Measurements from ENCODE around the gene OSCP1. TPM values are rescaled to one million over a fixed set of nuclear protein-coding genes. Genes with fewer than 3 reads are reported as not detected.

Gene OSCP1
- total and polyA plus RNA-seq, 2 experiments from 2014 or later, result 2.2 to 2.6 TPM

DNA sequence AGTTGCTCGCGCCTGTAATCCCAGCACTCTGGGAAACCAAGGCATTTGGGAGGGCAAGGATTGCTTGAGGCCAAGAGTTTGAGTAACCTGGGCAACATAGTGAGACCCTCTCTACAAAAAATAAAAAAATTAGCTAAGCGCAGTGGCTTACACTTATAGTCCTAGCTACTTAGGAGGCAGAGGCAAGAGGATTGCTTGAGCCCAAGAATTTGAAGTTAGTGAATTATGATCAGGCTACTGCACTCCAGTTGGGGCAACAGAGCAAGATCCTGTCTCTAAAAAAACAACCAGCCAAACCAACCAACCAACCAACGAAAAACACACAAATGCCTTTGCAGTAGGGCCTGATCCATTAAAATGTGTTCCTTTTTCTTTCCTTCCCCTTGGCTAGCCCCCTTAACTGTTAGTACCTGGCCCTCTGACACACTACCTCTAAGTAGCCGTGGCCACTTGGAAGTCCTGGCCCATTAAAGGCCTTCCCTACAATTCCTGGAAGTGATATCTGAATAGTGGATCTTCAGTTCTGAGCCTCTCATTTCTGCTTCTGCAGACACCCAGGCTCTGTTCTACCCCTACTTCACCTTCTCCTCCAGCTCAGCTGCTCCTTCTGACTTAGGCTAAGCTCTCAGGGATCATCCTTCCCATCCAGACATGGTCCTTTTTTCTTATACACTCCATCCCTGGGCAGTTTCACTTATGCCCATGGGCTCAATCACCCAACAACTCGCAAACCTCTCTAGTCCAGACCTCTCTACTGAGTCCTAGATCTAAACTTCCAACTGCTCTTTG is 3.5 kb upstream of the OSCP1 start:
- Histone ChIP-seq H3K9me2 (ENCODE audit: insufficient read depth) (no peaks in the 10 kb centered on the region), H3K4me3 (no peak overlapping the region), H3K4me2 (no peak overlapping the region), H3K27me3 (ENCODE audit: insufficient read depth) (no peaks in the 10 kb centered on the region), H3F3A (replicated peaks; ENCODE audit: low read depth) (no peaks in the 10 kb centered on the region), H4K20me1 (replicated peaks; ENCODE audit: insufficient read depth) (no peaks in the 10 kb centered on the region; the same call in none of the 2 replicates), H2AFZ (no peak overlapping the region), H3K27ac (ENCODE audit: low read depth) (no peak overlapping the region), H3K4me1 (ENCODE audit: insufficient read depth) (no peaks in the 10 kb centered on the region; the same call in 1 of the 2 replicates), H3K79me2 (replicated peaks; ENCODE audit: insufficient read depth) (no peaks in the 10 kb centered on the region), H3K36me3 (ENCODE audit: insufficient read depth) (peaks cover 16% of the 10 kb centered on the region; the same call in 1 of the 2 replicates)
- Mint-ChIP-seq H3K9me3 (no peaks in the 10 kb centered on the region), H3K4me3 (no peak overlapping the region), H3K27ac (no peak overlapping the region), H3K27me3 (ENCODE audit: insufficient read depth, low read depth, poor library complexity) (peaks cover 11% of the 10 kb centered on the region), H3K36me3 (ENCODE audit: low read depth) (peaks cover 35% of the 10 kb centered on the region), H3K4me1 (peaks cover 8% of the 10 kb centered on the region)
- no peak for DNase-seq (ENCODE audit: low spot score)
- TF ChIP-seq, protein P1, sequence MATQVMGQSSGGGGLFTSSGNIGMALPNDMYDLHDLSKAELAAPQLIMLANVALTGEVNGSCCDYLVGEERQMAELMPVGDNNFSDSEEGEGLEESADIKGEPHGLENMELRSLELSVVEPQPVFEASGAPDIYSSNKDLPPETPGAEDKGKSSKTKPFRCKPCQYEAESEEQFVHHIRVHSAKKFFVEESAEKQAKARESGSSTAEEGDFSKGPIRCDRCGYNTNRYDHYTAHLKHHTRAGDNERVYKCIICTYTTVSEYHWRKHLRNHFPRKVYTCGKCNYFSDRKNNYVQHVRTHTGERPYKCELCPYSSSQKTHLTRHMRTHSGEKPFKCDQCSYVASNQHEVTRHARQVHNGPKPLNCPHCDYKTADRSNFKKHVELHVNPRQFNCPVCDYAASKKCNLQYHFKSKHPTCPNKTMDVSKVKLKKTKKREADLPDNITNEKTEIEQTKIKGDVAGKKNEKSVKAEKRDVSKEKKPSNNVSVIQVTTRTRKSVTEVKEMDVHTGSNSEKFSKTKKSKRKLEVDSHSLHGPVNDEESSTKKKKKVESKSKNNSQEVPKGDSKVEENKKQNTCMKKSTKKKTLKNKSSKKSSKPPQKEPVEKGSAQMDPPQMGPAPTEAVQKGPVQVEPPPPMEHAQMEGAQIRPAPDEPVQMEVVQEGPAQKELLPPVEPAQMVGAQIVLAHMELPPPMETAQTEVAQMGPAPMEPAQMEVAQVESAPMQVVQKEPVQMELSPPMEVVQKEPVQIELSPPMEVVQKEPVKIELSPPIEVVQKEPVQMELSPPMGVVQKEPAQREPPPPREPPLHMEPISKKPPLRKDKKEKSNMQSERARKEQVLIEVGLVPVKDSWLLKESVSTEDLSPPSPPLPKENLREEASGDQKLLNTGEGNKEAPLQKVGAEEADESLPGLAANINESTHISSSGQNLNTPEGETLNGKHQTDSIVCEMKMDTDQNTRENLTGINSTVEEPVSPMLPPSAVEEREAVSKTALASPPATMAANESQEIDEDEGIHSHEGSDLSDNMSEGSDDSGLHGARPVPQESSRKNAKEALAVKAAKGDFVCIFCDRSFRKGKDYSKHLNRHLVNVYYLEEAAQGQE (IDR thresholded peaks at IDR 0.05; ENCODE audit: unreplicated experiment), result no peak
- TF ChIP-seq, protein P2, sequence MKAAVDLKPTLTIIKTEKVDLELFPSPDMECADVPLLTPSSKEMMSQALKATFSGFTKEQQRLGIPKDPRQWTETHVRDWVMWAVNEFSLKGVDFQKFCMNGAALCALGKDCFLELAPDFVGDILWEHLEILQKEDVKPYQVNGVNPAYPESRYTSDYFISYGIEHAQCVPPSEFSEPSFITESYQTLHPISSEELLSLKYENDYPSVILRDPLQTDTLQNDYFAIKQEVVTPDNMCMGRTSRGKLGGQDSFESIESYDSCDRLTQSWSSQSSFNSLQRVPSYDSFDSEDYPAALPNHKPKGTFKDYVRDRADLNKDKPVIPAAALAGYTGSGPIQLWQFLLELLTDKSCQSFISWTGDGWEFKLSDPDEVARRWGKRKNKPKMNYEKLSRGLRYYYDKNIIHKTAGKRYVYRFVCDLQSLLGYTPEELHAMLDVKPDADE (IDR thresholded peaks at IDR 0.05), result no peak
- TF ChIP-seq, protein P3, sequence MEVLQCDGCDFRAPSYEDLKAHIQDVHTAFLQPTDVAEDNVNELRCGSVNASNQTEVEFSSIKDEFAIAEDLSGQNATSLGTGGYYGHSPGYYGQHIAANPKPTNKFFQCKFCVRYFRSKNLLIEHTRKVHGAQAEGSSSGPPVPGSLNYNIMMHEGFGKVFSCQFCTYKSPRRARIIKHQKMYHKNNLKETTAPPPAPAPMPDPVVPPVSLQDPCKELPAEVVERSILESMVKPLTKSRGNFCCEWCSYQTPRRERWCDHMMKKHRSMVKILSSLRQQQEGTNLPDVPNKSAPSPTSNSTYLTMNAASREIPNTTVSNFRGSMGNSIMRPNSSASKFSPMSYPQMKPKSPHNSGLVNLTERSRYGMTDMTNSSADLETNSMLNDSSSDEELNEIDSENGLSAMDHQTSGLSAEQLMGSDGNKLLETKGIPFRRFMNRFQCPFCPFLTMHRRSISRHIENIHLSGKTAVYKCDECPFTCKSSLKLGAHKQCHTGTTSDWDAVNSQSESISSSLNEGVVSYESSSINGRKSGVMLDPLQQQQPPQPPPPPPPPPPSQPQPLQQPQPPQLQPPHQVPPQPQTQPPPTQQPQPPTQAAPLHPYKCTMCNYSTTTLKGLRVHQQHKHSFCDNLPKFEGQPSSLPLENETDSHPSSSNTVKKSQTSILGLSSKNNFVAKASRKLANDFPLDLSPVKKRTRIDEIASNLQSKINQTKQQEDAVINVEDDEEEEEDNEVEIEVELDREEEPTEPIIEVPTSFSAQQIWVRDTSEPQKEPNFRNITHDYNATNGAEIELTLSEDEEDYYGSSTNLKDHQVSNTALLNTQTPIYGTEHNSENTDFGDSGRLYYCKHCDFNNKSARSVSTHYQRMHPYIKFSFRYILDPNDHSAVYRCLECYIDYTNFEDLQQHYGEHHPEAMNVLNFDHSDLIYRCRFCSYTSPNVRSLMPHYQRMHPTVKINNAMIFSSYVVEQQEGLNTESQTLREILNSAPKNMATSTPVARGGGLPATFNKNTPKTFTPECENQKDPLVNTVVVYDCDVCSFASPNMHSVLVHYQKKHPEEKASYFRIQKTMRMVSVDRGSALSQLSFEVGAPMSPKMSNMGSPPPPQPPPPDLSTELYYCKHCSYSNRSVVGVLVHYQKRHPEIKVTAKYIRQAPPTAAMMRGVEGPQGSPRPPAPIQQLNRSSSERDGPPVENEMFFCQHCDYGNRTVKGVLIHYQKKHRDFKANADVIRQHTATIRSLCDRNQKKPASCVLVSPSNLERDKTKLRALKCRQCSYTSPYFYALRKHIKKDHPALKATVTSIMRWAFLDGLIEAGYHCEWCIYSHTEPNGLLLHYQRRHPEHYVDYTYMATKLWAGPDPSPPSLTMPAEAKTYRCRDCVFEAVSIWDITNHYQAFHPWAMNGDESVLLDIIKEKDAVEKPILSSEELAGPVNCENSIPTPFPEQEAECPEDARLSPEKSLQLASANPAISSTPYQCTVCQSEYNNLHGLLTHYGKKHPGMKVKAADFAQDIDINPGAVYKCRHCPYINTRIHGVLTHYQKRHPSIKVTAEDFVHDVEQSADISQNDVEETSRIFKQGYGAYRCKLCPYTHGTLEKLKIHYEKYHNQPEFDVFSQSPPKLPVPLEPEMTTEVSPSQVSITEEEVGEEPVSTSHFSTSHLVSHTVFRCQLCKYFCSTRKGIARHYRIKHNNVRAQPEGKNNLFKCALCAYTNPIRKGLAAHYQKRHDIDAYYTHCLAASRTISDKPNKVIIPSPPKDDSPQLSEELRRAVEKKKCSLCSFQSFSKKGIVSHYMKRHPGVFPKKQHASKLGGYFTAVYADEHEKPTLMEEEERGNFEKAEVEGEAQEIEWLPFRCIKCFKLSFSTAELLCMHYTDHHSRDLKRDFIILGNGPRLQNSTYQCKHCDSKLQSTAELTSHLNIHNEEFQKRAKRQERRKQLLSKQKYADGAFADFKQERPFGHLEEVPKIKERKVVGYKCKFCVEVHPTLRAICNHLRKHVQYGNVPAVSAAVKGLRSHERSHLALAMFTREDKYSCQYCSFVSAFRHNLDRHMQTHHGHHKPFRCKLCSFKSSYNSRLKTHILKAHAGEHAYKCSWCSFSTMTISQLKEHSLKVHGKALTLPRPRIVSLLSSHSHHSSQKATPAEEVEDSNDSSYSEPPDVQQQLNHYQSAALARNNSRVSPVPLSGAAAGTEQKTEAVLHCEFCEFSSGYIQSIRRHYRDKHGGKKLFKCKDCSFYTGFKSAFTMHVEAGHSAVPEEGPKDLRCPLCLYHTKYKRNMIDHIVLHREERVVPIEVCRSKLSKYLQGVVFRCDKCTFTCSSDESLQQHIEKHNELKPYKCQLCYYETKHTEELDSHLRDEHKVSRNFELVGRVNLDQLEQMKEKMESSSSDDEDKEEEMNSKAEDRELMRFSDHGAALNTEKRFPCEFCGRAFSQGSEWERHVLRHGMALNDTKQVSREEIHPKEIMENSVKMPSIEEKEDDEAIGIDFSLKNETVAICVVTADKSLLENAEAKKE (CRISPR knock-in tag; IDR thresholded peaks at IDR 0.05), result no peak
- no peak for TF ChIP-seq JUNB (IDR thresholded peaks at IDR 0.05; ENCODE audit: unreplicated experiment)
- TF ChIP-seq EZH2phosphoT487 (IDR thresholded peaks at IDR 0.05; ENCODE audit: unreplicated experiment), result no peak
- no peak for TF ChIP-seq EZH2 (IDR thresholded peaks at IDR 0.05; ENCODE audit: low read depth, unreplicated experiment)
- no peak for TF ChIP-seq POLR2AphosphoS5 (IDR thresholded peaks at IDR 0.05; ENCODE audit: low read depth)
- no peak for TF ChIP-seq ZNF331 (CRISPR knock-in tag; IDR thresholded peaks at IDR 0.05; ENCODE audit: low read depth)
- no peak for TF ChIP-seq ZNF114 (CRISPR knock-in tag; IDR thresholded peaks at IDR 0.05)
- TF ChIP-seq, protein P4, sequence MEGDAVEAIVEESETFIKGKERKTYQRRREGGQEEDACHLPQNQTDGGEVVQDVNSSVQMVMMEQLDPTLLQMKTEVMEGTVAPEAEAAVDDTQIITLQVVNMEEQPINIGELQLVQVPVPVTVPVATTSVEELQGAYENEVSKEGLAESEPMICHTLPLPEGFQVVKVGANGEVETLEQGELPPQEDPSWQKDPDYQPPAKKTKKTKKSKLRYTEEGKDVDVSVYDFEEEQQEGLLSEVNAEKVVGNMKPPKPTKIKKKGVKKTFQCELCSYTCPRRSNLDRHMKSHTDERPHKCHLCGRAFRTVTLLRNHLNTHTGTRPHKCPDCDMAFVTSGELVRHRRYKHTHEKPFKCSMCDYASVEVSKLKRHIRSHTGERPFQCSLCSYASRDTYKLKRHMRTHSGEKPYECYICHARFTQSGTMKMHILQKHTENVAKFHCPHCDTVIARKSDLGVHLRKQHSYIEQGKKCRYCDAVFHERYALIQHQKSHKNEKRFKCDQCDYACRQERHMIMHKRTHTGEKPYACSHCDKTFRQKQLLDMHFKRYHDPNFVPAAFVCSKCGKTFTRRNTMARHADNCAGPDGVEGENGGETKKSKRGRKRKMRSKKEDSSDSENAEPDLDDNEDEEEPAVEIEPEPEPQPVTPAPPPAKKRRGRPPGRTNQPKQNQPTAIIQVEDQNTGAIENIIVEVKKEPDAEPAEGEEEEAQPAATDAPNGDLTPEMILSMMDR (conservative IDR thresholded peaks at IDR 0.05; ENCODE audit: low read depth in 2 of 2), result no peak
- no peak for TF ChIP-seq STAT1 (IDR thresholded peaks at IDR 0.05; ENCODE audit: unreplicated experiment)
- no peak for TF ChIP-seq CREB1 (CRISPR knock-in tag; IDR thresholded peaks at IDR 0.05; ENCODE audit: low read depth)
- TF ChIP-seq NANOG (IDR thresholded peaks at IDR 0.05; ENCODE audit: borderline replicate concordance), result no peak
- ATAC-seq, result no peak
